Common myeloid progenitor, CD34-positive (primary cell): Measurements from ENCODE around the gene FCHO1.
"Not testable (repeated sequence)": the region's sequence is repeated elsewhere in the genome, so short reads cannot be mapped to it uniquely, and the experiment has no call there.

Experiments
- CTCF ChIA-PET: fragments of 350-600 bp; sonication (Branson Sonifier 250); formaldehyde crosslinking; loops from one replicate; lab custom pipeline; 2021; ENCODE audit warnings: antibody characterized with exemption; lab: Charles Lee
- POLR2A ChIA-PET: fragments of 350-600 bp; sonication (Branson Sonifier 250); formaldehyde crosslinking; loops from one replicate; lab custom pipeline; 2021; ENCODE audit warnings: antibody characterized with exemption; lab: Charles Lee
- DNase-seq, 3 donors: peaks; one replicate each; pipeline versions ENCODE4 v3.0.0 to v3.0.0-alpha.2; 2013
- H3K27ac ChIP-seq, 2 experiments: 1 replicate in 1 of 2; 2 replicates in 1 of 2; pipeline ENCODE4 v1.7.0; 2013; ENCODE audit warnings: inconsistent platforms in 2 of 2, low read length in 2 of 2, mild to moderate bottlenecking in 2 of 2, low read depth in 1 of 2, moderate library complexity in 1 of 2; ENCODE audit not compliant: severe bottlenecking in 2 of 2, insufficient read depth in 1 of 2, poor library complexity in 1 of 2
- H3K27me3 ChIP-seq, 5 experiments: replicated peaks in 2 of 5; 1 replicate in 3 of 5; 2 replicates in 2 of 5; pipeline versions ENCODE4 v1.6.1 to v1.7.0; 2013; ENCODE audit warnings: low read length in 4 of 5, mild to moderate bottlenecking in 2 of 5, moderate library complexity in 2 of 5, inconsistent platforms in 1 of 5; ENCODE audit not compliant: insufficient read depth in 5 of 5, control insufficient read depth in 4 of 5
- H3K36me3 ChIP-seq, 4 experiments: 1 replicate in 2 of 4; 2 replicates in 2 of 4; pipeline versions ENCODE4 v1.6.1 to v1.7.0; 2013; ENCODE audit warnings: low read length in 3 of 4, control low read depth in 1 of 4, mild to moderate bottlenecking in 1 of 4; ENCODE audit not compliant: control insufficient read depth in 4 of 4, insufficient read depth in 4 of 4
- H3K4me1 ChIP-seq, 4 experiments: 1 replicate in 3 of 4; 2 replicates in 1 of 4; pipeline versions ENCODE4 v1.6.1 to v1.7.1; 2013; ENCODE audit warnings: low read length in 3 of 4, mild to moderate bottlenecking in 3 of 4, control low read depth in 1 of 4, inconsistent platforms in 1 of 4, moderate library complexity in 1 of 4; ENCODE audit not compliant: control insufficient read depth in 4 of 4, insufficient read depth in 4 of 4; ENCODE audit errors: control extremely low read depth in 1 of 4
- H3K4me3 ChIP-seq, 7 experiments: 1 replicate in 4 of 7; 2 replicates in 3 of 7; pipeline versions ENCODE4 v1.5.1 to v1.7.0; 2013; ENCODE audit warnings: mild to moderate bottlenecking in 7 of 7, low read length in 6 of 7, moderate library complexity in 6 of 7, inconsistent platforms in 2 of 7, low read depth in 2 of 7, control low read depth in 1 of 7; ENCODE audit not compliant: insufficient read depth in 4 of 7, control insufficient read depth in 1 of 7; ENCODE audit errors: extremely low read depth in 1 of 7
- H3K9me3 ChIP-seq, 5 experiments: 1 replicate in 4 of 5; 2 replicates in 1 of 5; pipeline versions ENCODE4 v1.6.1 to v1.7.1; 2013; ENCODE audit warnings: low read length in 4 of 5, mild to moderate bottlenecking in 2 of 5, inconsistent platforms in 1 of 5, low read depth in 1 of 5, moderate library complexity in 1 of 5; ENCODE audit not compliant: control insufficient read depth in 4 of 5, insufficient read depth in 2 of 5; ENCODE audit errors: control extremely low read depth in 1 of 5
- WGBS: methylation state at CpG from one replicate; pipeline ENCODE4 v1.1.5; 2013; ENCODE audit not compliant: insufficient coverage; 5-methylcytosine and 5-hydroxymethylcytosine counted together

FCHO1 gene

GRCh38 chr19:17772172-17772571 lies 20.9 kb downstream of the FCHO1 start:
- CTCF ChIA-PET: interaction anchor here (0.8 to 1.3 kb wide), 3 partner anchors 18 to 68 kb away, joined by 3 to 4 read pairs (median 3); no protein-coding TSS in a partner anchor
- 95% methylated on average over 4 of the region's 4 CpGs for WGBS
- Histone ChIP-seq H3K9me3 (no peaks in the 10 kb centered on the region), H3K27ac (no peak overlapping the region), H3K4me1 (no peaks in the 10 kb centered on the region), H3K27me3 (no peaks in the 10 kb centered on the region), H3K4me3 (no peak overlapping the region), H3K36me3 (peaks cover 5 to 59% (median 40%) of the 10 kb centered on the region in 4 experiments)
- peak in 2 of 3 donors; percentile 58 to 64 for DNase-seq
- POLR2A ChIA-PET: no interaction called here

- H3K36me3 ChIP-seq: peaks cover 2 to 45% (median 35%) of the 10 kb centered on the region in 4 experiments
- no peaks in the 10 kb centered on the region for H3K27me3 ChIP-seq
- ChIA-PET CTCF (interaction anchor here (0.8 to 3.7 kb wide), 7 partner anchors 9 to 81 kb away, joined by 3 to 15 read pairs (median 4); no protein-coding TSS in a partner anchor), POLR2A (no interaction called here)
- DNase-seq: peak in 1 of 3 donors; percentile 47
- no peak overlapping the region for H3K4me3 ChIP-seq
- peaks cover 0 to 20% (median 9%) of the 10 kb centered on the region in 4 experiments for H3K4me1 ChIP-seq
- no peaks in the 10 kb centered on the region for H3K9me3 ChIP-seq
- H3K27ac ChIP-seq: no peak overlapping the region
- WGBS: 95% methylated on average over 11 of the region's 16 CpGs
Measured at GRCh38 chr19:17775245-17775927, 24.1 kb downstream of the FCHO1 start.

GRCh38 chr19:17775991-17776803 lies 24.9 kb downstream of the FCHO1 start:
- no peaks in the 10 kb centered on the region for H3K27me3 ChIP-seq
- no peak overlapping the region for H3K27ac ChIP-seq
- WGBS: 95% methylated on average over 20 of the region's 27 CpGs
- DNase-seq: peak in 1 of 3 donors; percentile 38
- no peaks in the 10 kb centered on the region for H3K9me3 ChIP-seq
- H3K4me3 ChIP-seq: no peak overlapping the region
- POLR2A ChIA-PET: no interaction called here
- CTCF ChIA-PET: interaction anchor here (0.9 to 3.7 kb wide), 4 partner anchors 8 to 80 kb away, joined by 3 to 15 read pairs (median 4); no protein-coding TSS in a partner anchor
- peaks cover 0 to 20% (median 9%) of the 10 kb centered on the region in 4 experiments for H3K4me1 ChIP-seq
- H3K36me3 ChIP-seq: peaks cover 2 to 44% (median 33%) of the 10 kb centered on the region in 4 experiments

- peaks cover 0 to 20% (median 9%) of the 10 kb centered on the region in 4 experiments for H3K4me1 ChIP-seq
- not testable (repeated sequence) for DNase-seq, H3K9me3 ChIP-seq, H3K4me3 ChIP-seq, H3K27ac ChIP-seq, H3K27me3 ChIP-seq
- WGBS: 98% methylated on average over 10 of the region's 10 CpGs
- H3K36me3 ChIP-seq: peaks cover 2 to 47% (median 34%) of the 10 kb centered on the region in 4 experiments
- ChIA-PET POLR2A (interaction anchor here (0.7 kb wide), 1 partner anchor 58 kb away, joined by 3 read pairs; the partner anchor contains the start of gene MAP1S), CTCF (interaction anchor here (0.9 to 1.2 kb wide), 2 partner anchors 12 to 71 kb away, joined by 4 read pairs; no protein-coding TSS in a partner anchor)
Measured at GRCh38 chr19:17777840-17778239, 26.6 kb downstream of the FCHO1 start.

GRCh38 chr19:17778251-17778967 lies 27.1 kb downstream of the FCHO1 start:
- DNase-seq: peak; percentile 62 to 82 (median 80)
- peaks cover 0 to 43% (median 31%) of the 10 kb centered on the region in 4 experiments for H3K36me3 ChIP-seq
- no peaks in the 10 kb centered on the region for H3K27me3 ChIP-seq
- ChIA-PET CTCF (interaction anchor here (0.9 to 1.2 kb wide), 2 partner anchors 11 to 70 kb away, joined by 4 read pairs; no protein-coding TSS in a partner anchor), POLR2A (no interaction called here)
- no peaks in the 10 kb centered on the region for H3K9me3 ChIP-seq
- H3K4me1 ChIP-seq: peaks cover 0 to 20% (median 9%) of the 10 kb centered on the region in 4 experiments
- H3K4me3 ChIP-seq: peak overlapping the region in 5 of 7 experiments; percentile 19 to 70 (median 60)
- WGBS: 6% methylated on average over 21 of the region's 37 CpGs
- no peak overlapping the region for H3K27ac ChIP-seq

GRCh38 chr19:17778968-17779929 lies 28.0 kb downstream of the FCHO1 start:
- Histone ChIP-seq H3K27me3 (no peaks in the 10 kb centered on the region), H3K27ac (no peak overlapping the region), H3K4me1 (peaks cover 0 to 24% (median 12%) of the 10 kb centered on the region in 4 experiments), H3K36me3 (peaks cover 0 to 45% (median 30%) of the 10 kb centered on the region in 4 experiments), H3K9me3 (no peaks in the 10 kb centered on the region), H3K4me3 (peak overlapping the region in 5 of 7 experiments; percentile 19 to 70 (median 60))
- ChIA-PET CTCF (no interaction called here), POLR2A (no interaction called here)
- DNase-seq: peak; percentile 51 to 76 (median 75)
- 2% methylated on average over 17 of the region's 25 CpGs for WGBS
